WTC11 (cell line): Measurements from ENCODE around the gene IGFALS. TPM values are rescaled to one million over a fixed set of nuclear protein-coding genes. Genes with fewer than 3 reads are reported as not detected.

Experiments used
- ATAC-seq: fragments of 200-7000 bp; cut with Tn5 transposase; 2 replicates; pipeline ENCODE4 v1.10.0; 2021; ENCODE audit warnings: mild to moderate bottlenecking, moderate library complexity
- CTCF ChIA-PET: fragments of 300-600 bp; sonication (Branson Sonifier 250); formaldehyde crosslinking; loops from one replicate; lab custom pipeline; 2021; ENCODE audit warnings: antibody characterized with exemption; lab: Charles Lee
- POLR2A ChIA-PET: fragments of 350-600 bp; sonication (Branson Sonifier 250); formaldehyde crosslinking; loops from one replicate; lab custom pipeline; 2021; ENCODE audit warnings: antibody characterized with exemption; lab: Charles Lee
- DNase-seq: peaks from one replicate; pipeline ENCODE4 v3.0.0; 2021; ENCODE audit warnings: low spot score
- H3K27ac Mint-ChIP-seq: 2 replicates; pipeline ENCODE4 v1.8.0; 2021; ENCODE audit warnings: mixed read lengths
- H3K27me3 Mint-ChIP-seq: 2 replicates; pipeline ENCODE4 v1.8.0; 2021; ENCODE audit warnings: low read depth, mild to moderate bottlenecking, moderate library complexity, mixed read lengths
- H3K36me3 Mint-ChIP-seq: 2 replicates; pipeline ENCODE4 v1.8.0; 2021; ENCODE audit warnings: mixed read lengths
- H3K4me1 Mint-ChIP-seq: 2 replicates; pipeline ENCODE4 v1.8.0; 2022; ENCODE audit warnings: mixed read lengths
- H3K4me3 Mint-ChIP-seq: 2 replicates; pipeline ENCODE4 v1.8.0; 2021; ENCODE audit warnings: mild to moderate bottlenecking, moderate library complexity, mixed read lengths
- H3K9me3 Mint-ChIP-seq: 2 replicates; pipeline ENCODE4 v1.8.0; 2021; ENCODE audit warnings: mixed read lengths
- ELF4 ChIP-seq: sonication (generic); formaldehyde crosslinking; IDR thresholded peaks from 2 replicates; pipeline ENCODE4 v1.8.1; 2022; ENCODE audit warnings: low read depth, mild to moderate bottlenecking, moderate library complexity, missing genetic modification reagents
- FOXJ3 ChIP-seq: sonication (generic); formaldehyde crosslinking; IDR thresholded peaks from 2 replicates; pipeline ENCODE4 v1.9.0; 2021; ENCODE audit warnings: missing genetic modification reagents, mild to moderate bottlenecking, borderline replicate concordance
- FOXK1 ChIP-seq: sonication (generic); formaldehyde crosslinking; IDR thresholded peaks from 2 replicates; pipeline ENCODE4 v1.8.0; 2022; ENCODE audit warnings: mild to moderate bottlenecking, moderate library complexity, missing genetic modification reagents
- FOXP4 ChIP-seq: sonication (generic); formaldehyde crosslinking; IDR thresholded peaks from 2 replicates; pipeline ENCODE4 v1.8.0; 2022; ENCODE audit warnings: mild to moderate bottlenecking, missing genetic modification reagents
- HMGXB4 ChIP-seq: sonication (generic); formaldehyde crosslinking; IDR thresholded peaks from 2 replicates; pipeline ENCODE4 v1.8.1; 2023; ENCODE audit warnings: mild to moderate bottlenecking, moderate library complexity, missing genetic modification reagents
- IRF2 ChIP-seq: sonication (generic); formaldehyde crosslinking; IDR thresholded peaks from 2 replicates; pipeline ENCODE4 v1.8.0; 2022; ENCODE audit warnings: low read depth, missing genetic modification reagents, borderline replicate concordance
- MXD4 ChIP-seq: fragments of 250-450 bp; sonication (Bioruptor Pico); IDR thresholded peaks from 2 replicates; pipeline ENCODE4 v1.8.0; 2021; ENCODE audit warnings: mild to moderate bottlenecking, moderate library complexity, borderline replicate concordance
- SMAD3 ChIP-seq: sonication (generic); formaldehyde crosslinking; IDR thresholded peaks from 2 replicates; pipeline ENCODE4 v1.8.0; 2022; ENCODE audit warnings: missing genetic modification reagents, mild to moderate bottlenecking, borderline replicate concordance
- SP1 ChIP-seq: sonication (generic); formaldehyde crosslinking; conservative IDR thresholded peaks from 2 replicates; pipeline ENCODE4 v1.8.1; 2022; ENCODE audit warnings: missing genetic modification reagents
- TEAD1 ChIP-seq: sonication (generic); formaldehyde crosslinking; IDR thresholded peaks from 2 replicates; pipeline ENCODE4 v1.8.0; 2022; ENCODE audit warnings: mild to moderate bottlenecking, missing genetic modification reagents
- TEAD4 ChIP-seq: sonication (generic); formaldehyde crosslinking; IDR thresholded peaks from 2 replicates; pipeline ENCODE4 v1.8.0; 2022; ENCODE audit warnings: mild to moderate bottlenecking, missing genetic modification reagents
- TP53 ChIP-seq: sonication (generic); formaldehyde crosslinking; IDR thresholded peaks from 2 replicates; pipeline ENCODE4 v1.8.1; 2023; ENCODE audit warnings: mild to moderate bottlenecking, missing genetic modification reagents
- ZNF232 ChIP-seq: sonication (generic); formaldehyde crosslinking; IDR thresholded peaks from 2 replicates; pipeline ENCODE4 v1.8.0; 2022; ENCODE audit warnings: mild to moderate bottlenecking, missing genetic modification reagents
- ZNF263 ChIP-seq: sonication (generic); formaldehyde crosslinking; IDR thresholded peaks from 2 replicates; pipeline ENCODE4 v1.8.1; 2022; ENCODE audit warnings: low read depth, mild to moderate bottlenecking, moderate library complexity, missing genetic modification reagents
- ZNF317 ChIP-seq: sonication (generic); formaldehyde crosslinking; IDR thresholded peaks from 2 replicates; pipeline ENCODE4 v1.8.1; 2023; ENCODE audit warnings: low read depth, mild to moderate bottlenecking, moderate library complexity, missing genetic modification reagents, borderline replicate concordance
- total RNA-seq: library from RNA; stranded (reverse); gene quantifications from 3 replicates; pipeline ENCODE4 v1.2.3, GENCODE V29; 2021
- TF ChIP-seq, protein P1 (sequence below): fragments of 250-450 bp; sonication (Bioruptor Pico); IDR thresholded peaks from 2 replicates; pipeline ENCODE4 v1.9.0; 2021; ENCODE audit warnings: mild to moderate bottlenecking, borderline replicate concordance
- TF ChIP-seq, protein P2 (sequence below): sonication (generic); formaldehyde crosslinking; IDR thresholded peaks from 2 replicates; pipeline ENCODE4 v1.8.1; 2023; ENCODE audit warnings: mild to moderate bottlenecking, missing genetic modification reagents

Gene IGFALS
- total RNA-seq, 1 experiment from 2014 or later = not detected

- no peak for ATAC-seq
- POLR2A ChIA-PET = interaction anchor here (0.9 to 1.2 kb wide), 2 partner anchors 10 to 35 kb away, joined by 3 read pairs; partner anchors contain the start of genes NUBP2 and SPSB3
- CTCF ChIA-PET = interaction anchor here (1.0 to 1.6 kb wide), 2 partner anchors 30 to 131 kb away, joined by 3 to 5 read pairs; no protein-coding TSS in a partner anchor
- Mint-ChIP-seq H3K27me3 (no peaks in the 10 kb centered on the region; the same call in 1 of the 2 replicates), H3K27ac (no peak overlapping the region), H3K4me3 (no peak overlapping the region), H3K36me3 (peaks cover 11% of the 10 kb centered on the region), H3K9me3 (peaks cover 11% of the 10 kb centered on the region), H3K4me1 (no peaks in the 10 kb centered on the region)
- no peak for TF ChIP-seq SP1 (CRISPR knock-in tag)
- no peak for TF ChIP-seq TEAD4 (CRISPR knock-in tag)
- TF ChIP-seq, protein P1, sequence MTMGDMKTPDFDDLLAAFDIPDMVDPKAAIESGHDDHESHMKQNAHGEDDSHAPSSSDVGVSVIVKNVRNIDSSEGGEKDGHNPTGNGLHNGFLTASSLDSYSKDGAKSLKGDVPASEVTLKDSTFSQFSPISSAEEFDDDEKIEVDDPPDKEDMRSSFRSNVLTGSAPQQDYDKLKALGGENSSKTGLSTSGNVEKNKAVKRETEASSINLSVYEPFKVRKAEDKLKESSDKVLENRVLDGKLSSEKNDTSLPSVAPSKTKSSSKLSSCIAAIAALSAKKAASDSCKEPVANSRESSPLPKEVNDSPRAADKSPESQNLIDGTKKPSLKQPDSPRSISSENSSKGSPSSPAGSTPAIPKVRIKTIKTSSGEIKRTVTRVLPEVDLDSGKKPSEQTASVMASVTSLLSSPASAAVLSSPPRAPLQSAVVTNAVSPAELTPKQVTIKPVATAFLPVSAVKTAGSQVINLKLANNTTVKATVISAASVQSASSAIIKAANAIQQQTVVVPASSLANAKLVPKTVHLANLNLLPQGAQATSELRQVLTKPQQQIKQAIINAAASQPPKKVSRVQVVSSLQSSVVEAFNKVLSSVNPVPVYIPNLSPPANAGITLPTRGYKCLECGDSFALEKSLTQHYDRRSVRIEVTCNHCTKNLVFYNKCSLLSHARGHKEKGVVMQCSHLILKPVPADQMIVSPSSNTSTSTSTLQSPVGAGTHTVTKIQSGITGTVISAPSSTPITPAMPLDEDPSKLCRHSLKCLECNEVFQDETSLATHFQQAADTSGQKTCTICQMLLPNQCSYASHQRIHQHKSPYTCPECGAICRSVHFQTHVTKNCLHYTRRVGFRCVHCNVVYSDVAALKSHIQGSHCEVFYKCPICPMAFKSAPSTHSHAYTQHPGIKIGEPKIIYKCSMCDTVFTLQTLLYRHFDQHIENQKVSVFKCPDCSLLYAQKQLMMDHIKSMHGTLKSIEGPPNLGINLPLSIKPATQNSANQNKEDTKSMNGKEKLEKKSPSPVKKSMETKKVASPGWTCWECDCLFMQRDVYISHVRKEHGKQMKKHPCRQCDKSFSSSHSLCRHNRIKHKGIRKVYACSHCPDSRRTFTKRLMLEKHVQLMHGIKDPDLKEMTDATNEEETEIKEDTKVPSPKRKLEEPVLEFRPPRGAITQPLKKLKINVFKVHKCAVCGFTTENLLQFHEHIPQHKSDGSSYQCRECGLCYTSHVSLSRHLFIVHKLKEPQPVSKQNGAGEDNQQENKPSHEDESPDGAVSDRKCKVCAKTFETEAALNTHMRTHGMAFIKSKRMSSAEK (CRISPR knock-in tag) = no peak
- TF ChIP-seq ZNF232 (CRISPR knock-in tag) = no peak
- no peak for TF ChIP-seq TEAD1 (CRISPR knock-in tag)
- no peak for TF ChIP-seq ZNF263 (CRISPR knock-in tag)
- no peak for TF ChIP-seq TP53 (CRISPR knock-in tag)
- TF ChIP-seq SMAD3 (CRISPR knock-in tag) = no peak
- TF ChIP-seq ELF4 (CRISPR knock-in tag) = no peak
- TF ChIP-seq, protein P2, sequence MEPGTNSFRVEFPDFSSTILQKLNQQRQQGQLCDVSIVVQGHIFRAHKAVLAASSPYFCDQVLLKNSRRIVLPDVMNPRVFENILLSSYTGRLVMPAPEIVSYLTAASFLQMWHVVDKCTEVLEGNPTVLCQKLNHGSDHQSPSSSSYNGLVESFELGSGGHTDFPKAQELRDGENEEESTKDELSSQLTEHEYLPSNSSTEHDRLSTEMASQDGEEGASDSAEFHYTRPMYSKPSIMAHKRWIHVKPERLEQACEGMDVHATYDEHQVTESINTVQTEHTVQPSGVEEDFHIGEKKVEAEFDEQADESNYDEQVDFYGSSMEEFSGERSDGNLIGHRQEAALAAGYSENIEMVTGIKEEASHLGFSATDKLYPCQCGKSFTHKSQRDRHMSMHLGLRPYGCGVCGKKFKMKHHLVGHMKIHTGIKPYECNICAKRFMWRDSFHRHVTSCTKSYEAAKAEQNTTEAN (CRISPR knock-in tag) = no peak
- no peak for TF ChIP-seq FOXP4 (CRISPR knock-in tag)
- TF ChIP-seq FOXK1 (CRISPR knock-in tag) = no peak
- no peak for TF ChIP-seq IRF2 (CRISPR knock-in tag)
- no peak for TF ChIP-seq FOXJ3 (CRISPR knock-in tag)
- TF ChIP-seq MXD4 = no peak
- no peak for TF ChIP-seq HMGXB4 (CRISPR knock-in tag)
- TF ChIP-seq ZNF317 = no peak
- no peak for DNase-seq
These were observed 498 bp downstream of the IGFALS start for GRCh38 chr16:1792836-1793577.
